Measurements from ENCODE around the gene TEN1. TPM values are rescaled to one million over a fixed set of nuclear protein-coding genes. Genes with fewer than 3 reads are reported as not detected.

TEN1 gene
- total and polyA plus RNA-seq, 2 donors (not counting 1 experiment from before 2014, with no cell fraction given): 9.4 to 10.3 TPM

- Histone ChIP-seq H4K20me1 (ENCODE audit: control insufficient read depth, extremely low read depth, insufficient read depth, low read length) (no peaks in the 10 kb centered on the region), H3K79me2 (ENCODE audit: control insufficient read depth, insufficient read depth, low read length) (no peaks in the 10 kb centered on the region), H3K4me3 (replicated peaks in 1 of 4; ENCODE audit: control extremely low read depth in 1 of 4, insufficient read depth in 1 of 4, low read depth in 3 of 4, low read length in 4 of 4) (peak overlapping the region; percentile 16 to 78 (median 42)), H2AFZ (ENCODE audit: low read length) (peak overlapping the region; percentile 41), H3K4me2 (ENCODE audit: extremely low read depth, insufficient read depth, low read length) (peak overlapping the region; percentile 73), H3K27ac (ENCODE audit: insufficient read depth, low read length) (peak overlapping the region; percentile 54), H3K9me3 (ENCODE audit: control insufficient read depth, insufficient read depth, low read depth, low read length) (no peaks in the 10 kb centered on the region), H3K4me1 (ENCODE audit: control insufficient read depth, extremely low read depth, insufficient read depth, low read length) (no peaks in the 10 kb centered on the region), H3K27me3 (ENCODE audit: control insufficient read depth, insufficient read depth, low read length) (no peaks in the 10 kb centered on the region), H3K9ac (ENCODE audit: insufficient read depth, low read length) (no peak overlapping the region), H3K36me3 (ENCODE audit: control insufficient read depth, insufficient read depth, low read length) (peaks cover 2% of the 10 kb centered on the region)
- TF ChIP-seq EZH2 (IDR thresholded peaks at IDR 0.05; ENCODE audit: low read length, missing control alignments) (no peak), CTCF (conservative IDR thresholded peaks at IDR 0.05 in 1 of 2, IDR thresholded peaks at IDR 0.05 in 1 of 2; ENCODE audit: low read depth in 1 of 2, low read length in 2 of 2) (no peak)
- no peak for DNase-seq (ENCODE audit: low read depth in 2 of 2)
Measured at GRCh38 chr17:75941442-75941819, 37.6 kb upstream of the TEN1 start.

- no peak for TF ChIP-seq CTCF (conservative IDR thresholded peaks at IDR 0.05 in 1 of 2, IDR thresholded peaks at IDR 0.05 in 1 of 2; ENCODE audit: low read depth in 1 of 2, low read length in 2 of 2)
- no peak for TF ChIP-seq EZH2 (IDR thresholded peaks at IDR 0.05; ENCODE audit: low read length, missing control alignments)
- Histone ChIP-seq H3K9ac (ENCODE audit: insufficient read depth, low read length) (no peak overlapping the region), H3K27ac (ENCODE audit: insufficient read depth, low read length) (no peak overlapping the region), H3K79me2 (ENCODE audit: control insufficient read depth, insufficient read depth, low read length) (no peaks in the 10 kb centered on the region), H3K4me3 (replicated peaks in 1 of 4; ENCODE audit: control extremely low read depth in 1 of 4, insufficient read depth in 1 of 4, low read depth in 3 of 4, low read length in 4 of 4) (no peak overlapping the region), H3K27me3 (ENCODE audit: control insufficient read depth, insufficient read depth, low read length) (no peaks in the 10 kb centered on the region), H3K4me2 (ENCODE audit: extremely low read depth, insufficient read depth, low read length) (no peak overlapping the region), H3K36me3 (ENCODE audit: control insufficient read depth, insufficient read depth, low read length) (peaks cover 2% of the 10 kb centered on the region), H2AFZ (ENCODE audit: low read length) (no peak overlapping the region), H3K4me1 (ENCODE audit: control insufficient read depth, extremely low read depth, insufficient read depth, low read length) (no peaks in the 10 kb centered on the region), H3K9me3 (ENCODE audit: control insufficient read depth, insufficient read depth, low read depth, low read length) (no peaks in the 10 kb centered on the region), H4K20me1 (ENCODE audit: control insufficient read depth, extremely low read depth, insufficient read depth, low read length) (no peaks in the 10 kb centered on the region)
- no peak for DNase-seq (ENCODE audit: low read depth in 2 of 2)
Measured at GRCh38 chr17:75942473-75942872, 36.6 kb upstream of the TEN1 start.

GRCh38 chr17:75943491-75943890 is 35.5 kb upstream of the TEN1 start:
- Histone ChIP-seq H3K27me3 (ENCODE audit: control insufficient read depth, insufficient read depth, low read length) (no peaks in the 10 kb centered on the region), H3K9ac (ENCODE audit: insufficient read depth, low read length) (no peak overlapping the region), H4K20me1 (ENCODE audit: control insufficient read depth, extremely low read depth, insufficient read depth, low read length) (no peaks in the 10 kb centered on the region), H3K4me3 (replicated peaks in 1 of 4; ENCODE audit: control extremely low read depth in 1 of 4, insufficient read depth in 1 of 4, low read depth in 3 of 4, low read length in 4 of 4) (no peak overlapping the region), H3K9me3 (ENCODE audit: control insufficient read depth, insufficient read depth, low read depth, low read length) (no peaks in the 10 kb centered on the region), H3K79me2 (ENCODE audit: control insufficient read depth, insufficient read depth, low read length) (no peaks in the 10 kb centered on the region), H3K4me1 (ENCODE audit: control insufficient read depth, extremely low read depth, insufficient read depth, low read length) (no peaks in the 10 kb centered on the region), H3K4me2 (ENCODE audit: extremely low read depth, insufficient read depth, low read length) (no peak overlapping the region), H2AFZ (ENCODE audit: low read length) (no peak overlapping the region), H3K27ac (ENCODE audit: insufficient read depth, low read length) (no peak overlapping the region), H3K36me3 (ENCODE audit: control insufficient read depth, insufficient read depth, low read length) (peaks cover 2% of the 10 kb centered on the region)
- TF ChIP-seq CTCF (conservative IDR thresholded peaks at IDR 0.05 in 1 of 2, IDR thresholded peaks at IDR 0.05 in 1 of 2; ENCODE audit: low read depth in 1 of 2, low read length in 2 of 2) (no peak), EZH2 (IDR thresholded peaks at IDR 0.05; ENCODE audit: low read length, missing control alignments) (no peak)
- no peak for DNase-seq (ENCODE audit: low read depth in 2 of 2)
